Liver (tissue), 3 donors: Measurements from ENCODE around the gene B4GALT6.

Experiments
- CTCF ChIP-seq: fragments of 150-350 bp; IDR thresholded peaks from 2 replicates; pipeline ENCODE4 v1.5.1; 2017; ENCODE audit warnings: improper control_type of control experiment, low read depth, low read length; ENCODE audit not compliant: missing input control
- RAD21 ChIP-seq, 2 donors: IDR thresholded peaks; 2 replicates each; pipeline ENCODE4 v1.6.1; 2016; ENCODE audit warnings: antibody characterized with exemption in 2 of 2, mild to moderate bottlenecking in 2 of 2
- TAF1 ChIP-seq: conservative IDR thresholded peaks from 2 replicates; pipeline ENCODE4 v1.6.1; 2016; ENCODE audit warnings: antibody characterized with exemption, mild to moderate bottlenecking
- ZBTB33 ChIP-seq: IDR thresholded peaks from 2 replicates; pipeline ENCODE4 v1.6.1; 2016; ENCODE audit warnings: antibody characterized with exemption
- donor health status: healthy.
- donor health status: healthy.

- TF ChIP-seq ZBTB33 (no peak), CTCF (no peak), RAD21 (IDR thresholded peaks at IDR 0.05) (no peak), TAF1 (no peak)
These were observed 50.1 kb downstream of the B4GALT6 start for GRCh38 chr18:31634331-31634713.
